ENCODE results near the gene NAB2.

The NAB2 gene

GRCh38 chr12:57057067-57057751 is 31.7 kb upstream of the NAB2 start:
- no peak for TF ChIP-seq CTCF (IDR thresholded peaks at IDR 0.05)

- TF ChIP-seq CTCF (IDR thresholded peaks at IDR 0.05), result no peak
Observed at GRCh38 chr12:57058454-57058853, 30.5 kb upstream of the NAB2 start.

- TF ChIP-seq CTCF (IDR thresholded peaks at IDR 0.05), result no peak
Observed at GRCh38 chr12:57063991-57064685, 24.8 kb upstream of the NAB2 start.

GRCh38 chr12:57066245-57066644 is 22.7 kb upstream of the NAB2 start:
- no peak for TF ChIP-seq CTCF (IDR thresholded peaks at IDR 0.05)

GRCh38 chr12:57069523-57069922 is 19.4 kb upstream of the NAB2 start:
- TF ChIP-seq CTCF (IDR thresholded peaks at IDR 0.05), result peak; percentile 70

GRCh38 chr12:57072661-57073060 is 16.3 kb upstream of the NAB2 start:
- TF ChIP-seq CTCF (IDR thresholded peaks at IDR 0.05), result no peak

- no peak for TF ChIP-seq CTCF (IDR thresholded peaks at IDR 0.05)
Observed at GRCh38 chr12:57078519-57079404, 10.2 kb upstream of the NAB2 start, which contains the start of gene NEMP1. Gene NEMP1, minus strand, starts transcription at chr12:57078791. Its CDS starts 46 bp downstream, at chr12:57078745.
